ENCODE data around the gene NDUFA9.

The NDUFA9 gene

DNA sequence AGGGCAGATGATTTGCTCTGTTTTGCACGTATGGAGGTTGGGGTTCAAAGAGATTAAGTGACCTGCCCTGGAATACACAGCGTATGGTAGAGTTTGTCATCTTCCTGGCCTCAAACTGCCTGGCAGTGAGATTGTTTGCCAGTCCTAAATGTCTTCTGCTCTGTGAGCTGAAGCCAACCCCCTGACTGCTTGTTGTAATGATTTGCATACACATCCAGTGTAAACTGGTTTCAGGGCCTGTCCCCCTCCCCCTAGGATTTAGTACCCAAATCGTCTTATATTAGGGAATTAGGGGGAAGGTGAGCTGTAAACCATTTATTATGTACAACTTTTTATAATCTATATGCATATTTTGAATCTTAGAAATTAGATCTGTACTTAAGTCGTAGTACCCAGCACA is 38.4 kb upstream of the NDUFA9 start:
- TF ChIP-seq, protein P1, sequence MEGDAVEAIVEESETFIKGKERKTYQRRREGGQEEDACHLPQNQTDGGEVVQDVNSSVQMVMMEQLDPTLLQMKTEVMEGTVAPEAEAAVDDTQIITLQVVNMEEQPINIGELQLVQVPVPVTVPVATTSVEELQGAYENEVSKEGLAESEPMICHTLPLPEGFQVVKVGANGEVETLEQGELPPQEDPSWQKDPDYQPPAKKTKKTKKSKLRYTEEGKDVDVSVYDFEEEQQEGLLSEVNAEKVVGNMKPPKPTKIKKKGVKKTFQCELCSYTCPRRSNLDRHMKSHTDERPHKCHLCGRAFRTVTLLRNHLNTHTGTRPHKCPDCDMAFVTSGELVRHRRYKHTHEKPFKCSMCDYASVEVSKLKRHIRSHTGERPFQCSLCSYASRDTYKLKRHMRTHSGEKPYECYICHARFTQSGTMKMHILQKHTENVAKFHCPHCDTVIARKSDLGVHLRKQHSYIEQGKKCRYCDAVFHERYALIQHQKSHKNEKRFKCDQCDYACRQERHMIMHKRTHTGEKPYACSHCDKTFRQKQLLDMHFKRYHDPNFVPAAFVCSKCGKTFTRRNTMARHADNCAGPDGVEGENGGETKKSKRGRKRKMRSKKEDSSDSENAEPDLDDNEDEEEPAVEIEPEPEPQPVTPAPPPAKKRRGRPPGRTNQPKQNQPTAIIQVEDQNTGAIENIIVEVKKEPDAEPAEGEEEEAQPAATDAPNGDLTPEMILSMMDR (IDR thresholded peaks at IDR 0.05; ENCODE audit: control insufficient read depth, extremely low read depth, insufficient read depth), result no peak
- H3K4me3 ChIP-seq (ENCODE audit: low read depth, low read length), result no peak overlapping the region
- no peak for DNase-seq (ENCODE audit: low read depth)

DNA sequence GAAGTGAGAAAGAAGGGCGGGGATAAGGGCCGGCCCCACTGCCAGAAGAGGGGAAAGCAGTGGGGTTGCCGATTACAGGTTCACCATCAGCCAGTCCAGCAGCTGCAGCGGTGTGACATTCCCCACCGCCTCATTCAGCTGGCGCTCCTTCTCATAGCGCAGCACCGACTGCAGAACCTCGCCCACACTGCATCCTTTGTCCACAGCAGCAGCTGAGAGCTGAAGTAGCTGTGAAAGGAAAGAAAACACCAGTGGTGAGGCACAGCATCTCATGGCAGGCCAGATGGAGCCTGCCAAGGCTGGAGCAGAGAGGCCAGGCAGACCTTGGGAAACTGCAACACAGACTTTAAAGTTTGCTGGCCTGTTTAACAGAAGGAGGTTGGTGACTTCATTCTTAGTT is 33.2 kb upstream of the NDUFA9 start:
- TF ChIP-seq, protein P1 (IDR thresholded peaks at IDR 0.05; ENCODE audit: control insufficient read depth, extremely low read depth, insufficient read depth), result no peak
- no peak for DNase-seq (ENCODE audit: low read depth)
- H3K4me3 ChIP-seq (ENCODE audit: low read depth, low read length), result no peak overlapping the region

DNA sequence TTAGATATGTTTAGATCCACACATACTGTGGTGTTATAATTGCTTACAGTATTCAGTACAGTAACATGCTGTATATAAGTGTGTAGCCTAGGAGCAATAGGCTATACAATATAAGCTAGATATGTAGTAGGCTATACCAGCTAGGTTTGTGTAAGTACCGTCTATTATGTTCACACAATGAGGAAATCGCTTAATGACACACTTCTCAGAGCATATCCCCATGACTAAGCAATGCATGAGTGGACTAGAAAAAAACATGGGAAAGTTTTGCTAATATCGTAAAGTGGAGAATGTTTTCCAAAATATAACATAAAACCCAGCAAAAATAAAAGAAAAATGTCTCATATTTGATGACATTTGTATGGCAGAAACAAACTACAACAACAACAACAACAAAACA is 27.4 kb upstream of the NDUFA9 start:
- no peak for DNase-seq (ENCODE audit: low read depth)
- TF ChIP-seq, protein P1 (IDR thresholded peaks at IDR 0.05; ENCODE audit: control insufficient read depth, extremely low read depth, insufficient read depth), result no peak
- H3K4me3 ChIP-seq (ENCODE audit: low read depth, low read length), result no peak overlapping the region

DNA sequence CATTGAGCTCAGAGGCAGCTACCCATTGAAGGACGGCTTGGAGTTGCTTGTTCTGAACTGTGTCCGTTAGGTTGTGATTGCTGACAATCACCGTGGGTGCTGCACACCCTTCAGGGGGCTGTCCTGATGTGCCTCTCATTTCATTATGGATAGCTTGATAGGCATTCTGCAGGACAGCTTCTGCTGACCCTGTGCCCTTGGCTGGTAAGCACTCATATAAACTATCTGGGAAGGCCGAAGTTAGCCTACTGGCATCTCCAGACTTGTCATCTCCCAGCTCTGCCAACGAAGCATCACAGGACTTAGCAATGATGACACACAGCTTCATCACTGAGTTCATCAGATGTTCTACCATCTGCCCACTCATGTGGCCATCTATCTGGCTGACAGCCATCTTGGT is 22.4 kb upstream of the NDUFA9 start:
- no peak for DNase-seq (ENCODE audit: low read depth)
- TF ChIP-seq, protein P1 (IDR thresholded peaks at IDR 0.05; ENCODE audit: control insufficient read depth, extremely low read depth, insufficient read depth), result no peak
- H3K4me3 ChIP-seq (ENCODE audit: low read depth, low read length), result no peak overlapping the region

DNA sequence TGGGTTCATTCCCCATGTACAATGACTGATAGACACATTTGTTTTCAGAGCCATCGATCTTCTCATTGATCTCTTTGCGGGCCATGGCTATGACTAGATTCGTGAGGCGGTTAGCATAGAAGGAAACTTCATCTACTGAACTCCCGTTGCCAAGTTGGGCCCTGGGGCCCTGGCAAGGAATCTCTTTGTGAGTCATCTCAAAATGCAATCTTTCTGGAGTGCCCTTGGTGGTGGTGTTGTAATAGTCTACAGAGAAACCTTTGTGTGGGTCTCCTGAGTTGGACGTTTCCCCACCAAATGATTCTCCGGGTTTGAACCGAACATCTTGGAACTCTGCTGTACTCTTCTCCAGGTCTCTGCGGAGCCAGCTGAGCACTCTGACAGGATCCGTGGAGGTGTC is 20.5 kb upstream of the NDUFA9 start:
- TF ChIP-seq, protein P1 (IDR thresholded peaks at IDR 0.05; ENCODE audit: control insufficient read depth, extremely low read depth, insufficient read depth), result no peak
- no peak overlapping the region for H3K4me3 ChIP-seq (ENCODE audit: low read depth, low read length)
- no peak for DNase-seq (ENCODE audit: low read depth)

DNA sequence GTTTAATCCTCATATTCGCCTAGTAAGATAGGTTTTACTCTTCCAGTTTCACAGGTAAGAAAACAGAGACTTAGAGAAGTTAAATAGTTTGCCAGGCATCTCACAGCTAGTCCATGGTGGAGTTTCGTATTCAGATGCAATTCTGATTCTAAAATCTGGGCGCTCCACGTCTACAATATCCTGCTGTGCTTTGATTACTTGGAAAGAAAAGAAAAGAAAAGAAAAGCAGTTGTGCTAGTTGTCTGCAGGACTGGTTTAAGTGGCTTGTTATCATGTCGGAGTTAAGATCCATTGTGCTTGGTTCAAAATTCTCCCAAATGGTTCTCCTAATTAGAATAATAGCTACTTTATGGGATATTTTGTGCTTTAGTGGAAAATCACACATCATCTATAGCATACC is 18.7 kb upstream of the NDUFA9 start:
- DNase-seq (ENCODE audit: low read depth), result no peak
- TF ChIP-seq, protein P1 (IDR thresholded peaks at IDR 0.05; ENCODE audit: control insufficient read depth, extremely low read depth, insufficient read depth), result no peak
- no peak overlapping the region for H3K4me3 ChIP-seq (ENCODE audit: low read depth, low read length)

DNA sequence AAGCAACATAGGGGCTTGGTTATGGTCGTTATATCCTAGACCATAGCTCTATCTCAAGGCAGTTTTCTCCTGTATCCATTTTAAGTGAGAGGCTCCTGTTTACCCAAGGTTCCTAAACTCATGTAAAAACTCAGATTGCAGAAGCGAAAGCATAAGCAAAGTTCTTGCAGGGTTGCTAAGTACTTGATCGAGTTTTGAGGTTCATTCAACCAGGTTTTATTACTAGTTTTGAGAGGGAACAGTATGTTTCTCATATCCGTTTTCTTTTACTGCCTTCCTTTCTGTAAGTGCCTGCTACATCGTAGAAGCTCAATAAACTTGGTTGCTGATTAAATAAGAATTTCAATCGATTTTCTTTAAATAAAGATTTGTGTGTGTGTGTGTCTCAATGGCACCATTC is 5.2 kb upstream of the NDUFA9 start:
- H3K4me3 ChIP-seq (ENCODE audit: low read depth, low read length), result no peak overlapping the region
- no peak for DNase-seq (ENCODE audit: low read depth)

More for the DNA sequence above, 5.2 kb upstream of the NDUFA9 start:
- TF ChIP-seq, protein P1 (IDR thresholded peaks at IDR 0.05; ENCODE audit: control insufficient read depth, extremely low read depth, insufficient read depth), result no peak
